Right lobe of liver (tissue), 6 donors: ENCODE measurements around the gene CDH12. TPM values are rescaled to one million over a fixed set of nuclear protein-coding genes. Genes with fewer than 3 reads are reported as not detected.

Experiments
- ATAC-seq, 4 donors: fragments of 200-7000 bp; cut with Tn5 transposase; one replicate each; pipeline ENCODE4 v1.9.1; 2020; ENCODE audit warnings: mild to moderate bottlenecking in 4 of 4, moderate library complexity in 4 of 4
- DNase-seq, 3 donors: peaks; one replicate each; pipeline ENCODE4 v3.0.0-alpha.2; 2020
- H3K27ac ChIP-seq, 3 donors: fragments of 200-600 bp; one replicate each; pipeline ENCODE4 v1.8.0; 2022
- H3K27me3 ChIP-seq, 2 donors: fragments of 200-600 bp; one replicate each; pipeline ENCODE4 v1.8.0; 2022
- H3K36me3 ChIP-seq, 4 donors: fragments of 200-600 bp; sonication (generic) in 1 of 4; one replicate each; pipeline versions ENCODE4 v1.5.1 to v1.8.0; 2017 to 2022; ENCODE audit warnings: control low read depth in 1 of 4
- H3K4me1 ChIP-seq, 4 donors: fragments of 200-600 bp; sonication (generic) in 1 of 4; one replicate each; pipeline versions ENCODE4 v1.5.1 to v1.8.0; 2017 to 2022; ENCODE audit warnings: control low read depth in 1 of 4
- H3K4me3 ChIP-seq, 3 donors: fragments of 200-600 bp; one replicate each; pipeline ENCODE4 v1.8.0; 2022
- H3K9me3 ChIP-seq, 4 donors: fragments of 200-600 bp; sonication (generic) in 1 of 4; one replicate each; pipeline versions ENCODE4 v1.5.1 to v1.8.0; 2017 to 2022; ENCODE audit warnings: control low read depth in 1 of 4
- POLR2A ChIP-seq: fragments of 450-650 bp; IDR thresholded peaks from one replicate; pipeline ENCODE4 v1.6.1; 2017; ENCODE audit warnings: antibody characterized with exemption, mild to moderate bottlenecking
- WGBS: methylation state at CpG from one replicate; pipeline ENCODE4 v1.1.6; 2018; ENCODE audit warnings: low coverage, low lambda C conversion rate; ENCODE audit not compliant: insufficient coverage; ENCODE audit errors: missing lambda C conversion rate; 5-methylcytosine and 5-hydroxymethylcytosine counted together
- intact Hi-C, 2 donors: fragments of 100-400 bp; cut with DNase I; formaldehyde crosslinking; loops; one replicate each; pipeline versions ENCODE4 v1.11.2 to v1.14.1; 2022
- total RNA-seq, 6 experiments: library from RNA; depleted of rRNA in 2 of 6; stranded (reverse); fragments of >200 nt in 2 of 6; fragmentation: NEBNext Ultra II Directional in 3 of 6; extraction: Animal tissue kit (Norgen Biotek cat#: 25700) in 3 of 6; gene quantifications; one replicate each; pipeline versions ENCODE4 v1.1.0 to v1.2.4, GENCODE V29; 2016 to 2023
- TF ChIP-seq, protein P1 (sequence below), 4 donors: fragments of 200-600 bp in 3 of 4; fragments of 450-650 bp in 1 of 4; IDR thresholded peaks; one replicate each; pipeline versions ENCODE4 v1.5.1 to v1.8.0; 2016 to 2022; ENCODE audit warnings: antibody characterized with exemption in 4 of 4, mild to moderate bottlenecking in 2 of 4
- donor health status: DM: no; HTN: yes; CAD: no.
- donor health status: DM: no; HTN: no; CAD: no.
- donor health status: DM: no; HTN: no; CAD: no.
- donor health status: DM: no; HTN: yes; CAD: no.
- donor health status: DM: no; HTN: yes; CAD: no.

The CDH12 gene
- total RNA-seq, 6 experiments from 2014 or later = 0.42 to 1.0 (median 0.77) TPM; not detected in 3

GRCh38 chr5:22088517-22088916 lies 764.6 kb downstream of the CDH12 start:
- no peaks in the 10 kb centered on the region for H3K4me1 ChIP-seq
- no peaks in the 10 kb centered on the region for H3K27me3 ChIP-seq
- no peaks in the 10 kb centered on the region for H3K9me3 ChIP-seq
- H3K36me3 ChIP-seq = no peaks in the 10 kb centered on the region
- no peak overlapping the region for H3K27ac ChIP-seq
- H3K4me3 ChIP-seq = no peak overlapping the region
- WGBS = 53% methylated on average over 2 of the region's 2 CpGs
- ATAC-seq (no peak), DNase-seq (no peak)
- intact Hi-C loops = no loop called here
- no peak for TF ChIP-seq POLR2A
- TF ChIP-seq, protein P1, sequence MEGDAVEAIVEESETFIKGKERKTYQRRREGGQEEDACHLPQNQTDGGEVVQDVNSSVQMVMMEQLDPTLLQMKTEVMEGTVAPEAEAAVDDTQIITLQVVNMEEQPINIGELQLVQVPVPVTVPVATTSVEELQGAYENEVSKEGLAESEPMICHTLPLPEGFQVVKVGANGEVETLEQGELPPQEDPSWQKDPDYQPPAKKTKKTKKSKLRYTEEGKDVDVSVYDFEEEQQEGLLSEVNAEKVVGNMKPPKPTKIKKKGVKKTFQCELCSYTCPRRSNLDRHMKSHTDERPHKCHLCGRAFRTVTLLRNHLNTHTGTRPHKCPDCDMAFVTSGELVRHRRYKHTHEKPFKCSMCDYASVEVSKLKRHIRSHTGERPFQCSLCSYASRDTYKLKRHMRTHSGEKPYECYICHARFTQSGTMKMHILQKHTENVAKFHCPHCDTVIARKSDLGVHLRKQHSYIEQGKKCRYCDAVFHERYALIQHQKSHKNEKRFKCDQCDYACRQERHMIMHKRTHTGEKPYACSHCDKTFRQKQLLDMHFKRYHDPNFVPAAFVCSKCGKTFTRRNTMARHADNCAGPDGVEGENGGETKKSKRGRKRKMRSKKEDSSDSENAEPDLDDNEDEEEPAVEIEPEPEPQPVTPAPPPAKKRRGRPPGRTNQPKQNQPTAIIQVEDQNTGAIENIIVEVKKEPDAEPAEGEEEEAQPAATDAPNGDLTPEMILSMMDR (IDR thresholded peaks at IDR 0.05) = no peak

- DNase-seq (no peak), ATAC-seq (no peak)
- no peak overlapping the region for H3K4me3 ChIP-seq
- intact Hi-C loops = no loop called here
- H3K4me1 ChIP-seq = no peaks in the 10 kb centered on the region
- no peaks in the 10 kb centered on the region for H3K27me3 ChIP-seq
- no peaks in the 10 kb centered on the region for H3K36me3 ChIP-seq
- WGBS = 29% methylated on average over 3 of the region's 3 CpGs
- H3K27ac ChIP-seq = no peak overlapping the region
- TF ChIP-seq POLR2A = no peak
- TF ChIP-seq, protein P1 (IDR thresholded peaks at IDR 0.05) = no peak
- no peaks in the 10 kb centered on the region for H3K9me3 ChIP-seq
Observed at GRCh38 chr5:22079566-22079965, 773.6 kb downstream of the CDH12 start.

GRCh38 chr5:22079002-22079401 lies 774.1 kb downstream of the CDH12 start:
- Histone ChIP-seq H3K4me3 (no peak overlapping the region), H3K9me3 (no peaks in the 10 kb centered on the region), H3K36me3 (no peaks in the 10 kb centered on the region), H3K4me1 (no peaks in the 10 kb centered on the region), H3K27me3 (no peaks in the 10 kb centered on the region), H3K27ac (no peak overlapping the region)
- ATAC-seq (no peak), DNase-seq (no peak)
- intact Hi-C loops = no loop called here
- TF ChIP-seq POLR2A = no peak
- TF ChIP-seq, protein P1 (IDR thresholded peaks at IDR 0.05) = no peak

DNA sequence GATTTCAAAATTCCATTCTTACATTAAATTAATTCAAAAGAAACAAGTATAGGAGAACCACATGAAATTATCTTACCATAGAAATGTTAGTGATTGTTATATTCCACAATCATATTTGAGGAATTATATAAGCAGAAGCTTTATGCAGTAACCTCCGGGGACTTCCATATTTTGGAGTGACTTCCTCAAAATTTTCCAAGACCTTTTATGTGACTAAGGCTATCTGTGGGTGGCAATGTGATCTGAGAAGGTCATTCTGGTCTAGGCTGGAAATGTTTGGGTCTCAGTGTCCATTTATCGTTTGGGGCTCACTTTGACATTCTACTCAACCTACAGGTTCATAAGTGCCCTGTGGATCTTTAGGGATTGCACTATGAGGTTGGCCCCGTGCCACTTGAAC lies 776.6 kb downstream of the CDH12 start:
- Histone ChIP-seq H3K36me3 (no peaks in the 10 kb centered on the region), H3K9me3 (no peaks in the 10 kb centered on the region), H3K27ac (no peak overlapping the region), H3K4me1 (no peaks in the 10 kb centered on the region), H3K27me3 (no peaks in the 10 kb centered on the region), H3K4me3 (no peak overlapping the region)
- TF ChIP-seq POLR2A = no peak
- TF ChIP-seq, protein P1 (IDR thresholded peaks at IDR 0.05) = no peak
- no peak for DNase-seq
- 50% methylated on average over 3 of the region's 3 CpGs for WGBS
- intact Hi-C loops = no loop called here
- ATAC-seq = no peak

- DNase-seq (no peak), ATAC-seq (no peak)
- whole genome bisulfite sequencing = 57% methylated on average over 3 of the region's 3 CpGs
- TF ChIP-seq, protein P1 (IDR thresholded peaks at IDR 0.05) = no peak
- TF ChIP-seq POLR2A = no peak
- H3K4me1 ChIP-seq = no peaks in the 10 kb centered on the region
- no peaks in the 10 kb centered on the region for H3K27me3 ChIP-seq
- intact Hi-C loops = no loop called here
- no peak overlapping the region for H3K4me3 ChIP-seq
- no peaks in the 10 kb centered on the region for H3K9me3 ChIP-seq
- H3K27ac ChIP-seq = no peak overlapping the region
- no peaks in the 10 kb centered on the region for H3K36me3 ChIP-seq
Observed at GRCh38 chr5:22070186-22070728, 782.9 kb downstream of the CDH12 start.
